Kidney capillary endothelial cell (primary cell): ENCODE results near the gene GCH1.
A peak's percentile ranks its signal among the peaks of the same experiment; 100 is the strongest.

Experiments used
- DNase-seq: peaks from one replicate; pipeline ENCODE4 v3.0.0-alpha.2; 2018; ENCODE audit warnings: low spot score

GCH1 gene

GRCh38 chr14:54797556-54797955 lies 105.1 kb downstream of the GCH1 start:
- no peak for DNase-seq

GRCh38 chr14:54796961-54797360 lies 105.7 kb downstream of the GCH1 start:
- DNase-seq: peak; percentile 76

DNA sequence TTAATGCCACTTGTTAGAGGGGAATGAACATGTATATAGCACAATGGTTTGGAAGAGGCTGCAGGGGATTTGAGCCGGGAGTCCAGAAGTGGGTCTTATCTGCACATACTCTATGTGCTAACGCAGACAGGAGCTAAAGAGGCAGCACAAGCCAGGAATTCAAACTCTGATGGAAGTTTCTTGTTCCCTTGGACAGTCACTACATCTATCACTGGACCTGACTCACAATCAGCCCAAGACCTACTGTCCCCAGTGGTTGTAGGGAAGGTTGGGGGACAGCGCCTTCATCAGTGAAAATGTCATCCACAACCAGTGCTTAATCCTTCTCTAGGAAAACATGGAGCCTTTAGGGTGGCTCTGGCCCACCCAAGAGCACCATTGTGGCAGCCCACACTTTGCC lies 107.8 kb downstream of the GCH1 start:
- no peak for DNase-seq

DNA sequence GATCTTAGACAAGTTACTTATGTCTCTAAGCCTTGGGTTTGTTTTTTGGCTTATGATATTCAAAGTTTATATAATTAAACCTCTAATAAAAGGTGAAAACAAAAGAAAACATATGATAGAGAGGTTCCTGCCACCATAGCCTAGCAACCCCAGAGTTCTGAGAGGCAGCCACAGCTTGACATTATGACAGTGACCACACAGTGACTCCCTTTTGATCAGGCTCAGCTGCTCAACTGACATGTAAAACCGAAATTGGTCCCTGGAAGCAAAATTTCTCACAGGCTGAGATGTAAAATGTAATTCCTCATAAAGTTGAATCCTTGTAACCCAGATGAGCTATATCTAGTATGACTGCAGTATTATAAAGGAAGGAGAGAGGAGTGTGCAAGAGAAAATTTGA lies 108.5 kb downstream of the GCH1 start:
- no peak for DNase-seq

DNA sequence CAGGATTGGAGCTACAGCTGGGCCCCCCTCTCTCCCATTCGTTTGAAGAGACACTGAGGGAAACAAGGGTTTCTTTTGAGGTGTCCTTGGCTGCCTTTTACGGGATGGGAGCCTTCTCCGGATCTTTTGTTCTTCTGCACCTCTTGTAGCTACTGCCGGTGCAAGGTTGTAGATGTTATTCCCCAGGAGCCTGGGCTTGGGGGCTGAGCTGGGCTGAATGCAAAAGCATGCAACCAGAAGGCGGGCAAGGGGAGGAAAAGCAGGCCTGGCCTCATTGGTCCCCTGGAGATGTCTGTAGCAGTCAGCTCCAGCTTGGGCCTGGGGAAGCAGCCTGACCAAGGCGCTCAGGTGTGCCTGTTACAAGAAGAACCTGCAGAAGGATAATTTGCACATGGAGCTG lies 110.3 kb downstream of the GCH1 start:
- no peak for DNase-seq
